ENCODE data around the gene ERF.

DNA sequence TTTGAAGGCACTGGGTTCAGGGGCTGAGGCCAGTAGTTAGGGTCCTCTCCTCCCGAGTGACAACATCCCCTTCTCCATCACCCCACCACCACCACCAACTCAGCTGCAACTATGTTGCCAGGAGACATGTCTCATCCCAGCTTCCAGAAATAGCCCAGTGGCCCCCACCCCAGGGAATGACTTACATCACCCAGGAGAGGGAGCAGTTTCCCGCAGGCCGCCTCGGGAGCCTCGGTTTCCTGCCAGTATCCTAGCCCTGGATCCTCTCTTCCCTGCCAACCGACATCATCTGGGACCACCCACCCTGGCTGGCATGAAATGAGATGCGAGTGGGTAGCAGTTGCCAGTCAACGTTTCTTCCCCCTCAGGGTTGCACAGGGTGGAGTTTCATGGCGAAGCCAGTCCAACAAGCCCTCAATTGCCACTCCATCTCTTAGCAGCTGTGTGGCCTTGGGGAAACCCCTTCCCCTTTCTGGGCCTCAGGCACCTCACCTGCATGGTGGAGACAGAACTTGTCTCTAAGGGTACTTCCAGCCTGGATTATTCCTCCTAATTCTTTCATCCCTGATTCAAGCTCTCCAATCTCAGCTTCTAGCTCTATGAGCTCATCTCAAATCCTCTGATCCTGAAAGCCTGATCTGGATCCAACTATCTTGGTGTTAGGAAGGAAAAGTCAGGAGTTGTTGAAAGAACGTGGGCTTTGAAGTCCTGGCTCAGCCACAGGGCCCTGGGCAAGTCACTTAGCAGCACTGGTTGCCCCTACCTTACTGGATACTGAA, 8.6 kb downstream of the ERF start:
- peak; percentile 44; the same call in 1 of the 2 replicates for TF ChIP-seq POLR2AphosphoS5 (IDR thresholded peaks at IDR 0.05; ENCODE audit: low read depth, low read length)
- TF ChIP-seq POLR2A (IDR thresholded peaks at IDR 0.05; ENCODE audit: low read depth, low read length) = peak; percentile 19; the same call in 1 of the 2 replicates
- TF ChIP-seq POU2F2 (IDR thresholded peaks at IDR 0.05; ENCODE audit: low read depth, low read length) = no peak
